Frontal cortex (tissue), 4 donors: ENCODE data around the gene TNIP3. TPM values are rescaled to one million over a fixed set of nuclear protein-coding genes. Genes with fewer than 3 reads are reported as not detected.
"Not testable (repeated sequence)": the region's sequence is repeated elsewhere in the genome, so short reads cannot be mapped to it uniquely, and the experiment has no call there.

Experiments used
- DNase-seq, 2 donors: peaks; one replicate each; pipeline ENCODE4 v3.0.0; 2012; ENCODE audit warnings: low spot score in 2 of 2
- FAIRE-seq: peaks from 2 replicates; lab custom pipeline; 2012; peaks lifted over from hg19 to GRCh38; lab: Jason Lieb, UNC
- total RNA-seq: library from RNA; depleted of rRNA; stranded (reverse); fragments of >200 nt; gene quantifications from one replicate; pipeline ENCODE4 v1.2.3, GENCODE V29; 2014
- donor health status: control.
- donor health status: control.
- donor health status: control.

TNIP3 gene
- total RNA-seq, result under 0.01 TPM

- DNase-seq (no peak), FAIRE-seq (no peak)
Measured at GRCh38 chr4:121164291-121164690, at the start of gene TNIP3. TSS of gene TNIP3 (minus strand) at chr4:121164321. CDS start at chr4:121164125, 196 bp downstream.

- DNase-seq (no peak), FAIRE-seq (no peak)
Measured at GRCh38 chr4:121212806-121213205, 48.7 kb upstream of the TNIP3 start.

GRCh38 chr4:121209171-121209570 lies 45.0 kb upstream of the TNIP3 start:
- no peak for FAIRE-seq
- DNase-seq, result no peak

- DNase-seq (no peak), FAIRE-seq (no peak)
Measured at GRCh38 chr4:121208244-121209007, 44.3 kb upstream of the TNIP3 start.

- not testable (repeated sequence) for DNase-seq, FAIRE-seq
Measured at GRCh38 chr4:121205777-121206176, 41.7 kb upstream of the TNIP3 start.

GRCh38 chr4:121200795-121201472 lies 36.8 kb upstream of the TNIP3 start:
- FAIRE-seq (no peak), DNase-seq (no peak)

GRCh38 chr4:121199742-121200561 lies 35.8 kb upstream of the TNIP3 start:
- DNase-seq (no peak), FAIRE-seq (no peak)

- FAIRE-seq (no peak), DNase-seq (no peak)
Measured at GRCh38 chr4:121198251-121198650, 34.1 kb upstream of the TNIP3 start.

GRCh38 chr4:121195649-121196048 lies 31.5 kb upstream of the TNIP3 start:
- no peak for DNase-seq
- no peak for FAIRE-seq

- peak in 1 of 2 donors; percentile 17 for DNase-seq
- FAIRE-seq, result no peak
Measured at GRCh38 chr4:121192480-121192879, 28.4 kb upstream of the TNIP3 start.

GRCh38 chr4:121192013-121192412 lies 27.9 kb upstream of the TNIP3 start:
- FAIRE-seq (no peak), DNase-seq (no peak)

- FAIRE-seq, result peak; percentile 17
- no peak for DNase-seq
Measured at GRCh38 chr4:121191361-121191760, 27.2 kb upstream of the TNIP3 start.

GRCh38 chr4:121190389-121190788 lies 26.3 kb upstream of the TNIP3 start:
- FAIRE-seq (no peak), DNase-seq (no peak)

GRCh38 chr4:121189326-121190215 lies 25.4 kb upstream of the TNIP3 start:
- no peak for DNase-seq
- no peak for FAIRE-seq

GRCh38 chr4:121187206-121187605 lies 23.1 kb upstream of the TNIP3 start:
- FAIRE-seq, result no peak

GRCh38 chr4:121185960-121186359 lies 21.8 kb upstream of the TNIP3 start:
- FAIRE-seq (no peak), DNase-seq (no peak)

More at GRCh38 chr4:121187206-121187605, 23.1 kb upstream of the TNIP3 start:
- DNase-seq, result no peak

- FAIRE-seq, result no peak
- no peak for DNase-seq
Measured at GRCh38 chr4:121183989-121184388, 19.9 kb upstream of the TNIP3 start.

GRCh38 chr4:121183361-121183760 lies 19.2 kb upstream of the TNIP3 start:
- no peak for FAIRE-seq
- DNase-seq, result no peak

GRCh38 chr4:121182296-121182695 lies 18.2 kb upstream of the TNIP3 start:
- FAIRE-seq (no peak), DNase-seq (no peak)

- no peak for DNase-seq
- FAIRE-seq, result no peak
Measured at GRCh38 chr4:121181493-121181892, 17.4 kb upstream of the TNIP3 start.
